GM21529 (cell line): Measurements from ENCODE around the gene FBXW7.
A peak's percentile ranks its signal among the peaks of the same experiment; 100 is the strongest.
"Not testable (repeated sequence)": the region's sequence is repeated elsewhere in the genome, so short reads cannot be mapped to it uniquely, and the experiment has no call there.

ENCODE experiments used
- ATAC-seq: cut with Tn5 transposase; IDR thresholded peaks from one replicate; pipeline ENCODE4 v1.9.1; 2021; ENCODE audit not compliant: unreplicated experiment

The FBXW7 gene

DNA sequence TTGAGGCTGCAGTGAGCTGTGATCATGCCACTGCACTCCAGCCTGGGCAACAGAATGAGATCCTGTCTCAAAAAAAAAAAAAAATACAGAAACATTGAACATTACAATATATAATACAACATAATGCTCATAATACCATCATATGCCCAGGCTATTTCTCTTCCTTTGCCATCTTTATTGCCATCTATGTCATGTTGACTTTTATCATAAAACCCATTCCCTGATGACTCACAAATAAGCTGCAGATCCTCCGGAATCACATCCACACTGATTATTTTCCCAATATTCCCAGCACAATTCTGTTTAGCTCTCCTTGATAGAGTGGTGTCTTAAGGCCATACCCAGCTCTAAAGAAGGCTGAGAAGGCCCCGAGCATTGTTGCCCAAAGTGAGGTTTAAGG is 9.2 kb upstream of the FBXW7 start:
- ATAC-seq: no peak

DNA sequence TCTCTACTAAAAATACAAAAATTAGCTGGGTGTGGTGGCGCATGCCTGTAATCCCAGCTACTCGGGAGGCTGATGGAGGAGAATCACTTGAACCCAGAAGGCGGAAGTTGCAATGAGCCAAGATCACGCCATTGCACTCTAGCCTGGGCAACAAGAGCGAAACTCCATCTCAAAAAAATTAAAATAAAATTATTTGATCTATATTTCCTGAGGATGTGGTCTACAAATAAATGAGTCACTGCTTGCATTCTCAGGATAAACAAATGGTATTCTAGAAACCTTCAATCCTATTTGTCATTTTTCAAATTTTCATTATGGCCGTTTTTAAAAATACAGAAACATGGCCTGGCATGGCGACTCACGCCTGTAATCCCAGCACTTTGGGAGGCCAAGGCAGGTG is 8.6 kb upstream of the FBXW7 start:
- not testable (repeated sequence) for ATAC-seq

DNA sequence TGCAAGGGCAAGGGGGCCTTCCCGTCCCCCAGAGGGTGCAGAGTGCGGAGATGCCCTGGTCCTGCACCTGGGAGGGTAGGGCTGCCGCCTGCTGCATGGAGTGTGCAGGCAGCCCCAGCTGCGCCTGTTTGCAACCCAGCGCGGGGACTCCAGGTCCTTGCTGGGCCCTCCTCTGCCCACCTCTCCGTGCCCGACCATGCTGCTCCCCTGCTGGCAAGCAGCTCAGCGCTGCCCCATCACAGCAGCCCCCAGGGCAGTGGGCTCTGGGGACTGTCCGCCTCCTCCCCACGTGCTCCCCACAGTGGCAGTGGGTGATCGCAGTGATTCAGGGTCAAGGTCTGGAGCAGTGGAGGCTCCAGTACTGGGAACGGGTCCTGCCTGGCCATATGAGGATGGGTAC is 5.0 kb upstream of the FBXW7 start:
- ATAC-seq: no peak

DNA sequence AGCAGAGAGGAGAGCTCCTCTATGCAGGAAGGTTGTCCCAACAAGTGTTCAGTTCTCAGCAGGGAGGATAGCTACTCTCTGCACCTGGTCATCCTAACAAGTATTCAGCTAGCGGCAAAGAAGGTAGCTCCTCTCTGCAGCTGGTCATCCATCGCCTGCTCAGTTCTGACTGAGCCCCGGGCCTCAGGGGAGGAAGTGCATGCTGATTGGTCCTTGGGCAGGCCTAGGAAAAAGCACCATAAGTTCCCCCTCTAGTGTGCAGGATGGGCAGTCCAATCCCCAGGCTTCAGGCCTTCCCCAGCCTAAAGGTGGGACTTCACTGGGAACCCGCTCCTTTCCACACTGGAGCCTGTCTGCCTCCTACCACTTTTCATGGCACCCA is 4.4 kb upstream of the FBXW7 start:
- peak; percentile 31 for ATAC-seq

DNA sequence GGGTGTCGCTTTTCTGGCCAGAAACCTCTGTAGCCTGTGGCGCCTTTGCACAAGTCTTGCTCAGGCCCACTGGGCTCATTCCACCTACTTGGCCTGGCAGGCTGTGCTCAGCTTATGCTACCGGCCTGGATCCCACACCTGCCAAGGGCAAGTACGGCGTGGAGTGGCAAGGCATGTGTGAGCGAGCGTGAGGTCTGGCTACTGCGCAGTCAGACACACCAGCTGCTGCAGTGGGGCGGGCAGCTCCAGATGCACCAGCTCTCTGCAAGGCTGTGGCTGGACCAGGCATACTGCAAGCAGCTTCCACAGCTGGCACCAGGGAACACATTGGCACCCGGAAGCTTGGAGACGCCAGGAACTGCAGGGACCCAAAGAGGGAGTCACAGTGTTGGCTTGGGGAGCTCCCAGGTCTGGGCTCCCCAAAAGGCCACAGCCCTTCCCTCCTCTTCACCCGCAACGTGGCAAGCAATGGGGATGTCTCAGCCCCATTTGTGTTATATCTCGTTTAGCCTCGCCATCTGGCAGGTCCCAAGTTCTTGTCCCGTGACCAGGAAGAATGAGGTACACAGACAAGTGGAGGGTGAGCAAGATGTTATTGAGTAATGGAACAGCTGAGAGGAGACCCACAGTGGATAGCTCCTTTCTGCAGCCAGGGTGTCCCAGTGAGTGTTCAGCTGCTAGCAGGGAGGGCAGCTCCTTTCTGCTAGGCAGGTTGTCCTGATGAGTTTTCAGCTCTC is 3.8 kb upstream of the FBXW7 start:
- ATAC-seq: no peak

DNA sequence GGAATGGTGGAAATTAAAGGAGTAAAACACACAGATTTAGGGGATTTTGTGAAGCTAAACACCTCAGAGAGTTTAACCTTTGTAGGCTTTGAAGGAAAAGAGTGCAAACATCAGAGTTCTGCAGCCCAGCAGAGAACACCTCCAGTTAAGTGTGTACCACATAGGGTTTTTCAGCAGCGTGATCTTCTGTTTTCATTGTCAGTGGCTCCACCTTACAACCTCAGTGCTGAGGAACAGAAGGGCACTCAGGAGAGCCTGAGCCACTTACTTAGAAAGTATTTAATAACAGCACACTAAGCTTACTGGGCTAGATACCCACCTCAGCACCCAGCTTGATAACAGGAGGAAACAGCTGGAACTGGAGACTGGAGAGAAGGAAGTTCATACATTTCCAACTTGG is 2.0 kb upstream of the FBXW7 start:
- ATAC-seq: no peak

DNA sequence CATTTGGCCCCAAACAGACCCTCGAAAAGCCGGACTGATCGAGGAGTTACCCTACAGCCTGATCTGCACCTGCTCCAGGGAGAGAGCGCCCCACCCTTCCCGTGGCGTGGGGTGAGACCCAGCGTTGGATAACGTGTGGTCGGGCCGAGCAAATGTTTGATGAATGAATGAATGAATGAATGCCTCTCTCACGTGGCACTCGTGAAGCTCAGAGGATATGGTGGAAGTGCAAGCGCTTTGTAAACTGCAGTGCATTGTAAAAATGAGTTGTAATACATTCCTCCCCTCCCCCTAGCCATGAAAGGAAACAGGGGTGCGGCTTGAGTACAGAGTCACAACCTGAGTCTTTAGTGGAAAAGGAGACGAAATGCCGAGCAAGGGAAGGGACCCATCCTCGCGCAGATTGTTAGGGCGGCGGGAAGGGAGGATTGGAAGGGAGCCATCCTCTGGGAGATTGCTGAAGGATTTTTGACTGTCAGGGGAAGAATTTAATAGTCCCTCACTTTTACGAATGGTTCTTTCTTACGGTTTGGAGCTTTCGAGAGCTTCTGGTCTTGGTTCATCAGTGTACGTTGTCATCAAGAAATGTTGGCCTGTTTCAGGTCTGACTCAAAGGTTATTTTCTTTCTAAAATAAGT is 772 bp upstream of the FBXW7 start:
- peak; percentile 30 for ATAC-seq

DNA sequence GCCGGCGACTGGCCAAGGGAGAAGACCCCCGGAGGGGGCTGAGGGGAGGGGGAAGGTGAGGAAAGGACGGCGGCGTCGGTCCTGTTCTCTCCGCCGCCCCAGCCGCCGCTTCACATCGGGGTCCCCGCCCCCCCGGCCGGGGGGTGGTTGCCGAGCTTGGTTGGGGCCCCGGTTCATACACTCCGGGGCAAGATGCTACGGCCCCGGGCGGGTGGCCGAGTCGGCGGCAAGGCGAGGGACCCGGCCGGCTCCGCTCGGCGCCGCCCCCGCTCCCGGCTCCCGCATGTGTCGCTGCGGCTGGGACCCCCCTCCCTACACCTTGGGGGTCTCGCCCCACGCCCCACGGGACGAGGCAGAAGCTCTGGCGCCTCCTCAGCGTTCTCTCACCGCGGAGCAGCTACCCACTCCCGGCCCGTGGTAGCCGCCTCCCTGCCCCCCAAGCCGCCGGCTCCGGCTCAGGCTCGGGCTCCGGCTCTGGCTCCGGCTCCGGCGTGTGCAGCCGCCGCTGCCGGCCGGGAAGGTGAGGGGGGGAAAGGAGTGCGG is 461 bp downstream of the FBXW7 start:
- ATAC-seq: peak; percentile 8

DNA sequence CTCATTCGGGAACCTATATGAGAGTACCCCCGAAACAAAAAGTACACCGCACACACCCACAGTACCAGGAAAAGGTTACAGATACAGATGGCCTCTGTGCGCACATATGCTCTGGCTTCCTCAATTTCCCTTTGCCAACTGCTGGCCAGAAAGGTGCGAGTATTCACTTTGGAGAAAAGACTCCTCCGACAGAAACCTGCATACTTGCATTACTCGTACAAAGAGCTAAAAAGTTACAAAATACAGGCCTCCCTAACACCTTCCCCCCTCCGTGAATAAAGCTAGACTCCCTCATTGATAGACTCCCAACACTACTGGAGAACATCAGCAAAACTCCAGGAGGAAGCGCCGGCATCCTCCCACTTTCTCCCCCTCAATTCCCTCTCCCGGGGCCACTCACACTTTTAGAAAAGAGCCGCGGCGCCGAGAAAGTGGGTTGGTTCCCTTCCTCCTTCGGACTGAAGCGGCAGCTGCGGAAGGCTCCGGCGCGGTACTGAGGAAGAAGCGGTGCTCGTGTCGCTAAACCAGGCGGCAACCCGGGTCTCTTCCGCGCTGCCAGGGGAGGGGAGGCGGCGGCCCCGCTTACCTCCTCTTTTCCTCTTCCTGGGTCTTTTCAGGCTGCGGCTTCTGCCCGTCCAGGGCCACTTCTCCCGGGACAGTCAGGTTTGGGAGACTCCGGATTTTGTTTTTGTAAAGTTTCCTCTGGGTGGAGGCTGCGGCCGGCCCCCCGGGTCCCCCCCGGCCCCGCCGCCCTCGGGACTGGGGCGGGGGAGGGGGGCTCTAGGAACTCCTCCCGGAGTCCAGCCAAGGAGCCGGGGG is 1.1 kb downstream of the FBXW7 start:
- ATAC-seq: no peak

DNA sequence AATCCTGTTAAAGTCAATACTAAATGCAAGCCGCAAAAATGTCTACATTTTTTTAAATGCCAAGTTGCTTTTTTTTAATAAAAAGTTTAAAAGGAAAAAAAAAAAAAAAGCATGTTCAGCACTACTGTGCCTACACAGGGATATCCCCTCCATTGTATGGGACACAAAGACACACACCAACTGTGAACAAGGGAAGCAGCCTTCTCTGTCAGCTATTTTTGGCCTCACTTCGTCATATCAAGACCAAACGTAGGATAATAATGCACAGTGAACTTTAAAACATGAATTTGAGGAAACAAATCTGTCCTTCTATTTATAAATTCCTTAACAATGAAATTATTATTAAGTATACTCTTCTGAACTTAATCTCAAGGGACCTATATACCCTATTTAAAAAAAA is 4.4 kb downstream of the FBXW7 start:
- ATAC-seq: no peak

DNA sequence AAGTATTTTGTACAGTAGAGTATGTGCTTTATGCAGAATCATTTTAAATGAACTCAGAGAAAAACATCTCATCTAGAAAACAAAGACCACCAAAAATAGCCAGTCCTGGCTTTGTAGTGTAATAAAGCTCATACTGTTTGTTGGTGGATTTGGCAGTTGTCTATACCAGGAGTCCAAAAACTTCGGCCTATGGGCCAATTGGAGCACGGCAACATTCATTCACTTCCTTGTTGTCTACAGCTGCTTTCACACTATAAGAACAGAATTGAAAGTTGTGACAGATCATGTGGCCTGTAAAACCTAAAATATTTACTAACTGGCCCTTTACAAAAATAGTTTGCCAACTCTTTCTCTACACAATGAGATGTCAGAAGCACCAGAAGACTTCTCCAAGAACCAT is 5.3 kb downstream of the FBXW7 start:
- peak; percentile 32 for ATAC-seq

DNA sequence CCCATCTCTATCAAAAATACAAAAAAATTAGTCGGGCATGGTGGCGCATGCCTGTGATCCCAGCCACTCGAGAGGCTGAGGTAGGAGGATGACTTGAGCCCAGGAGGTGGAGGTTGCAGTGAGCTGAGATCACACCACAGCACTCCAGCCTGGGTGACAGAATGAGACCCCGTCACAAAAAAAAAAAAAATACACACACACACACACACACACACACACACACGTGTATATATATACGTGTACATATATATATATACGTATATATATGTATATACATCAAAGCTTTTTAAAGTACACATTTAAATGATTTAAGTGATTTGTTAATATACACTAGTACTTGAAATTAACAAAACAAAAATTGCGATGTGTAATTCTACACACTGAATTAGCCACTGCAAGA is 6.0 kb downstream of the FBXW7 start:
- ATAC-seq: no peak

DNA sequence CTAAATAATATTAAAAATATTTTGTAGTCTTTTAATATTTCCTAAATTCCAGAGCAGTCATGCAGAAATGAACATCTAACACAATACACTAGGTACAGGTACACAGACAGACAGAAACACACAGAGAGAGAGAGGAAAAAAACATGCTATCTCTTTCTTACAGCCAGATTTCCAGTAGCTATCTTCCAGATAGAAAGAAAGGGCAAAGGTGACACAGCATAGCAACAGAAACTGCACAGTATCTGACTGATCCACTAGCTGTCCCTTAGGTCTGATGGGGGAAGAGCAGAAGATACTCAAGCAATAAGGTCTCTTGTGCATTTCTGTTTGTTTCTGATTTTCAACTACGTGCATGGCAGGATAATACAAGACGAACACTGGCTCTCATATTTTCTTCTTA is 7.8 kb downstream of the FBXW7 start:
- no peak for ATAC-seq

DNA sequence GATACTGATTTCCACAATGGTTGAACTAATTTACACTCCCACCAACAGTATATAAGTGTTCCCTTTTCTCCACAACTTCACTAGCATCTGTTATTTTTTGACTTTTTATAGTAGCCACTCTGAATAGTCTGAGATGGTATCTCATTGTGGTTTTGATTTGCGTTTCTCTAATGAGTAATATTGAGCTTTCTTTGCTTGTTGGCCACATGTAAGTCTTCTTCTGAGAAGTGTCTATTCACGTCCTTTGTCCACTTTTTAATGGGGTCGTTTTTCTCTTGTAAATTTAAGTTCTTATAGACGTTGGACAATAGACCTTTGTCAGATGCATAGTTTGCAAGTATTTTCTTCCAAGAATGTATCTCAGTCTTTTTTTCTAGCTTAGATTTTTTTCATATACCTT is 10.0 kb downstream of the FBXW7 start:
- peak; percentile 55 for ATAC-seq

DNA sequence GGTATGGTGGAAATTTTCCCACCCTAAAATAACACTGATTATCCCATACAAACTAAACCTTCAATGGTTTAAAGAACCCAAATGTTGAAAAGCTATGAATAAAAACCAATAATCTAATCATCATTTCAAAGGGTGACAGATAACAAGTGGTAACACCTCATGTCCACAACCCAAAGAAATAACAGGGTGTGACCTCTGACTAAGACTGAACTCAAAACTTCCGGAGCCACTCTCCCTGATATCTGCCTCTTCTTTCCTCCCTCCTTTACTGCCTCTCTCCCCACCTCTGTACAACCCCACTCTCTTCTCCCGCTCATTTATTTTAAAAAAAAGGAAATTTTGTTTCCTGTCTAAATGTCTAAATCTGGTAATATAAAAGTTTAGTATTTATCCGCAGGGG is 11.5 kb downstream of the FBXW7 start:
- peak; percentile 47 for ATAC-seq

DNA sequence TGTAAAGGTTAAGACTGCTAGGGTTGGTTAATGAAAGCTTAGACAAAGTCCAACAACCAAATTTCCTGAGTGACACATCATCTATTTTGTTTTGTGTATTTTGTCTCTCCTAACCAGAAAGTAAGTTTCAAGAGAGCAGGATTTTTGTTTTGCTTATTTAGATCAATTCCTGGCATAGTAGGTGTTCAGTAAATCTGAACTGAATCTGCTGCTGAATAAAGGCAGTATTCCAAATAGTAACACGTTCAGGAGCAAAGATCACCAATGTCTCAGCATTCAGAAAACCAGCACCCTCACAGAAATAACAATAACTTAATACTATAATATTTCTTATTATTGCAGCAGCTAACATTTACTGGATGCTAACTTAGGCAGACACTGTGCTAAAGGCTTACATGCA is 12.2 kb downstream of the FBXW7 start:
- ATAC-seq: no peak

DNA sequence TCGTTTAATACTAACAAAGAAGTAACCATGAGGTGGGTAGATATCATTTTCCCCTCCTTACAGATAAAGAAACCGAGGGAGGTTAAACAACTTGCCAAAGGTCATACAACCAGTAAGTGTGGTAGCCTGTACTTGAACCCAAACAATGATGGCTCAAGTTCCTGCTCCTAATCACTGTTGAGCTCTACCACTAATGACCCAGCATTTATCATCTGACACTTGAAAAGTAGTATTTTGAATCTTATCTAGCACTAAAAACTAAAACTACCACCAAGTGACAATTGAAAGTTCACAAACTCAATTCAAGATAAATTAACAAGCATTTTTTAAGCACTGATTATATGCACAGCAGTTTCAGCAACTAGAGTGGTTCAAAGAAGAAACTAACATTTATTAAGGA is 13.1 kb downstream of the FBXW7 start:
- no peak for ATAC-seq

DNA sequence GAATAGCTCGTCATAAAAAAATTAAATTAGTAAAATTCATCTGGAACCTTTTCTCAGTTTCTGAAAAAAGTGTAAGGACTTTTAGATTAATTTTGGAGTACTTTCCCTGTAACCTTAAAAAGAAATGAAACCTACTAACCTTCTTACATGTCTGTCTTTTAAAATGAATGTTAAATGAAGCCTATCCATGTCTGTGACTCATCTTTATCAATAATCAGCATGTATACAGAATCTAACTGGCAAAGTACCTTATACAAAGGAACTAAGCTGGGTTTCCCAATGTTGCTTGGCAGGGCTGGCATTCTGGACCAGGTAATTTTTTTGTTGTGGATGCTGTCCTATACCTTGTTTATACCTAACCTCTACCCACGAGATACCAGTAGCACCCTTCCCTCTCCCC is 13.6 kb downstream of the FBXW7 start:
- no peak for ATAC-seq

DNA sequence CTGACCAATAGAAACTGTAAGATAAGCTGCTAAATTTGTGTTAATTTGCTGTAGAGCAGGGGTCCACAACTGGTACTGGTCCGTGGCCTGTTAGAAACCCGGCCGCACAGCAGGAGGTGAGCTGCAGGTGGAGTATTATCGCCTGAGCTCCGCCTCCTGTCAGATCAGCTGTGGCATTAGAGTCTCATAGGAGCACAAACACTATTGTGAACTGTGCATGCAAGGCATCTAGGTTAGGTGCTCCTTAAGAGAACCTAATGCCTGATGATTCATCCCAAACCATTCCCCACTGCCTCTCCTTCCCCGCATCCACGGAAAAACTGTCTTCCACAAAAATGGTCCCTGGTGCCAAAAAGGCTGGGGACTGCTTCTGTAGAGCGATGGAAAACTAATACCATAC is 19.7 kb downstream of the FBXW7 start:
- no peak for ATAC-seq

DNA sequence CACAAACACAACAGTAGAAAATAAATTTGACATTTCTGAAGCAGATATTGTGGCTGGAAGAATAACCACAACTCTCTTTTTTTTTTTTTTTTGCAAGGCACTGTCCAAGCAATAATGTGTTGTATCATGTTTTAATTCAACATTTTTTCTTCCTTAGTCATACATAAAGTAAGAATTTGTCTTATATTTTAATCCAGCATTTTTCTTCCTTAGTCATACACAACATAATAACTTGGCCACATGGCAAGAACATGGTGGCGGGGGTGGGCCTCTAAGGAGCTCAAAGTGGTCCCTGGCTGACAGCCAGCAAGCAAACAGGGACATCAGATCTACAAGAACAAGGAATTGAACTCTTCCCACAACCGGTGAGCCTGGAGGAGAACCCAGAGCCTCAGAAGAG is 20.2 kb downstream of the FBXW7 start:
- ATAC-seq: no peak

DNA sequence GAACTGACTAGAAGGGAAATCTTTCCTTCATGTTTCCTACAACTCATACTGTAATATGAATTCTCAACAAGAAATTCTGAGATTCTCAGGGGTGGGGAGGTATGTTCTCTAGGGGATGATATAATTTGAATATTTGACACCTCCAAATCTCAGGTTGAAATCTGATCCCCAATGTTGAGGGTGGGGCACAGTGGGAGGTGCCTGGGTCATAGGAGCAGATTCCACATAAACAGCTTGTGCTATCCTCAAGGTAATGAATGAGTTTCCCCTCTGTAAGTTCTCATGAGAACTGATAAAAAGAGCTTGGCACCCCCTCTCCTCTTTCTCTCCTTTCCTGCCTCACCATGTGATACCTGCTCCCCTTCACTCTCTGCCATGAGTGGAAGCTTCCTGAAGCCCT is 21.5 kb downstream of the FBXW7 start:
- ATAC-seq: no peak

DNA sequence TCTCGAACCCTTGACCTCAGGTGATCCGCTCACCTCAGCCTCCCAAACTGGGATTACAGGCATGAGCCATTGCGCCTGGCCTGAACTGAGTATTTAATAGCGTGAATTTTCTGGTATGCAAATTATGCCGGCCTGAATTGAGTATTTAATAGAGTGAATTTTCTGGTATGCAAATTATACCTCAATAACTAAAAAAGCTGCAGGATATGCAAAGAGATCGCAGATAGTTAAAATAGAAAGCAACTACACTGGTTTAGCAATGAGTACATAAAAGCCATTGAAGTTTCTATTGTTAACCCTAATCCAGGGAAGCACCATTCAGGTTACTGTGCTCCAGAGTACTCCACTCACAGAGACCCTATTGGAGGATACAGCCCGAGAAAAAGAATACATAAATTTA is 22.8 kb downstream of the FBXW7 start:
- no peak for ATAC-seq
